ENCODE data around the gene ADK. TPM values are rescaled to one million over a fixed set of nuclear protein-coding genes. Genes with fewer than 3 reads are reported as not detected.
A peak's percentile ranks its signal among the peaks of the same experiment; 100 is the strongest.

The ADK gene
- total RNA-seq, 1 donor from 2014 or later: 31.9 TPM

DNA sequence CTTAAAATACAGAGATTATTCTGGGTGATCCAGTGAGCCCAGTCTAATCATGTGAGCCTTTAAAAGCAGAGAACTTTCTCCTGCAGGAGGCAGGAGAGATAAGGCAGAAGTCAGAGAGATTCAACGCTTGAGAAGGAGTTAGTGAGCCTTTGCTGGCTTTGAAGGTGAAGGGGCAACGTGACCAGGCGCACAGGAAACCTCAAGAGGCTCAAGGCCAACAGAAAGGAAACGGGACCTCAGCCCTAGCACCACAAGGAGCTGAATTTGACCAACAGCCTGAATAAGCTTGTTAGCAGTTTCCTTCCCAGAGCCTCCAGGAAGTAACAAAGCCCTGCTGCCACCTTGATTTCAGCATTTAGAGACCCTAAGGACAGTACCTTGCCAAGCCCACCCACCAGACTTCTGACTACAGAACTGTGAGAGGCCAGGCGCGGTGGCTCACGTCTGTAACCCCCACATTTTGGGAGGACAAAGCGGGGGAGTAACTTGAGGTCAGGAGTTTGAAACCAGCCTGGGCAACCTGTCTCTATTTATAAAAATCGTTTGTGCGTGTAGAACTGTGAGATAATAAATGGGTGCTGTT, 588.1 kb downstream of the ADK start:
- Mint-ChIP-seq H3K4me3 (ENCODE audit: unreplicated experiment) (no peak overlapping the region), H3K27me3 (ENCODE audit: low read depth) (no peaks in the 10 kb centered on the region), H3K4me1 (ENCODE audit: low read depth) (peaks cover 3% of the 10 kb centered on the region), H3K36me3 (ENCODE audit: low read depth) (no peaks in the 10 kb centered on the region), H3K27ac (ENCODE audit: unreplicated experiment) (no peak overlapping the region), H3K9me3 (ENCODE audit: low read depth) (no peaks in the 10 kb centered on the region)
- TF ChIP-seq, protein P1, sequence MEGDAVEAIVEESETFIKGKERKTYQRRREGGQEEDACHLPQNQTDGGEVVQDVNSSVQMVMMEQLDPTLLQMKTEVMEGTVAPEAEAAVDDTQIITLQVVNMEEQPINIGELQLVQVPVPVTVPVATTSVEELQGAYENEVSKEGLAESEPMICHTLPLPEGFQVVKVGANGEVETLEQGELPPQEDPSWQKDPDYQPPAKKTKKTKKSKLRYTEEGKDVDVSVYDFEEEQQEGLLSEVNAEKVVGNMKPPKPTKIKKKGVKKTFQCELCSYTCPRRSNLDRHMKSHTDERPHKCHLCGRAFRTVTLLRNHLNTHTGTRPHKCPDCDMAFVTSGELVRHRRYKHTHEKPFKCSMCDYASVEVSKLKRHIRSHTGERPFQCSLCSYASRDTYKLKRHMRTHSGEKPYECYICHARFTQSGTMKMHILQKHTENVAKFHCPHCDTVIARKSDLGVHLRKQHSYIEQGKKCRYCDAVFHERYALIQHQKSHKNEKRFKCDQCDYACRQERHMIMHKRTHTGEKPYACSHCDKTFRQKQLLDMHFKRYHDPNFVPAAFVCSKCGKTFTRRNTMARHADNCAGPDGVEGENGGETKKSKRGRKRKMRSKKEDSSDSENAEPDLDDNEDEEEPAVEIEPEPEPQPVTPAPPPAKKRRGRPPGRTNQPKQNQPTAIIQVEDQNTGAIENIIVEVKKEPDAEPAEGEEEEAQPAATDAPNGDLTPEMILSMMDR (IDR thresholded peaks at IDR 0.05): peak; percentile 36
- no peak for DNase-seq (ENCODE audit: low spot score)

DNA sequence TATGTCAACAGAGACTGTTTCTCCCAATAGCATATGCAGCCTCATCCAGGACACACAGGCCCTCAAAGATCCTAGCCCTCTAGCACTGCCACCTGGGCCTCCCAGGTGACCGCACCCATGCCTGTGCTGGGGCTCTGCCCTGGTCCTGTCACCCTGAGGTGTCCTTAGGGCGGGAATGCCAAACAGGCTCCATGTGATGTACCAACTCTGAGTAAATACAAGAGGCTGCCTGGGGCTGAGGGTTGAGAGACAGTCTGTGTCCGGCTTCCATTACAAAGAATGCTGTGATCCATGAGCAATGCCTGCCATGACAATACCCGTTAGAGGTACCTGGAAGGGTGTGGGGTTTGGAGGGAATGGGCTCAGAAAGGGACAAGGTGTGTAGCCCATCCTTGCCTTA, 592.4 kb downstream of the ADK start:
- DNase-seq (ENCODE audit: low spot score): no peak
- H3K36me3 Mint-ChIP-seq (ENCODE audit: low read depth): no peaks in the 10 kb centered on the region
- TF ChIP-seq, protein P1 (IDR thresholded peaks at IDR 0.05): no peak
- H3K27ac Mint-ChIP-seq (ENCODE audit: unreplicated experiment): no peak overlapping the region
- peaks cover 3% of the 10 kb centered on the region for H3K4me1 Mint-ChIP-seq (ENCODE audit: low read depth)
- H3K9me3 Mint-ChIP-seq (ENCODE audit: low read depth): no peaks in the 10 kb centered on the region
- H3K27me3 Mint-ChIP-seq (ENCODE audit: low read depth): no peaks in the 10 kb centered on the region
- H3K4me3 Mint-ChIP-seq (ENCODE audit: unreplicated experiment): no peak overlapping the region

DNA sequence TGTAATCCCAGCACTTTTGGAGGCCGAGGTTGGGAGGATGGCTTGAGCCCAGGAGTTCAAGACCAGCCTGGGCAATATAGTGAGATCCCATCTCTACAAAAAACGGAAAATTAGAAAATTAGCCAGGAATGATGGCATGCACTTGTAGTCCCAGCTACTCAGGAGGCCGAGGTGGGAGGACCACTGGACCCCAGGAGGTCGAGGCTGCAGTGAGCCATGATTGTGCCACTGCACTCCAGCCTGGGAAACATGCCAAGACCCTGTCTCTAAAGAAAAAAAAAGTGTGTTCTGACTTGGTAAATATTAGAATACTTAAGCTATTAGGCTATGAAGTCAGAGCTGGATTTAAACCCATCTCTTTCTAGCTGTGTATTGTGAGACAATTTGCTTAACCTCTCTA, 594.4 kb downstream of the ADK start:
- DNase-seq (ENCODE audit: low spot score): no peak
- no peak overlapping the region for H3K4me3 Mint-ChIP-seq (ENCODE audit: unreplicated experiment)
- no peaks in the 10 kb centered on the region for H3K36me3 Mint-ChIP-seq (ENCODE audit: low read depth)
- H3K4me1 Mint-ChIP-seq (ENCODE audit: low read depth): peaks cover 3% of the 10 kb centered on the region
- no peak overlapping the region for H3K27ac Mint-ChIP-seq (ENCODE audit: unreplicated experiment)
- TF ChIP-seq, protein P1 (IDR thresholded peaks at IDR 0.05): no peak
- H3K9me3 Mint-ChIP-seq (ENCODE audit: low read depth): no peaks in the 10 kb centered on the region
- no peaks in the 10 kb centered on the region for H3K27me3 Mint-ChIP-seq (ENCODE audit: low read depth)

DNA sequence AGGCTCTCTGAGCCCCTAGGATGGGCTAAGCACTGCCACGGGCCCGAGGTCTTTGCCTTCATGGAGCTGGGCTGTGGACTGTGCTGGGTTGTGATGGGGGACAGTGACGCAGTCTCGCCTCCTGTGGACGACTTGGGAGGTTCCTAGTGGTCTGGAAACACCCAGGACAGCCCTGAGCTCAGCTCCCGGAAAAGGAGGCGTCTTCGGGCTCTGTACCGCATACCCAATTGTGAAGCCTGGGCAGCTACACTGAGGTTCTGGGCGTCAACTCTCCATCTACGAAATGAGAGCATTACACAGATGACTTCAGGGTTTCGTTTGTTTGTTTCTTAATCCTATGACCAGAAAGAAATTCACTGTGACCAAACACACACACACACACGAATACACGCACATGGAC, 595.8 kb downstream of the ADK start:
- no peak overlapping the region for H3K27ac Mint-ChIP-seq (ENCODE audit: unreplicated experiment)
- no peak overlapping the region for H3K4me3 Mint-ChIP-seq (ENCODE audit: unreplicated experiment)
- no peaks in the 10 kb centered on the region for H3K27me3 Mint-ChIP-seq (ENCODE audit: low read depth)
- no peaks in the 10 kb centered on the region for H3K36me3 Mint-ChIP-seq (ENCODE audit: low read depth)
- H3K9me3 Mint-ChIP-seq (ENCODE audit: low read depth): no peaks in the 10 kb centered on the region
- H3K4me1 Mint-ChIP-seq (ENCODE audit: low read depth): peaks cover 3% of the 10 kb centered on the region
- DNase-seq (ENCODE audit: low spot score): no peak
- TF ChIP-seq, protein P1 (IDR thresholded peaks at IDR 0.05): no peak

DNA sequence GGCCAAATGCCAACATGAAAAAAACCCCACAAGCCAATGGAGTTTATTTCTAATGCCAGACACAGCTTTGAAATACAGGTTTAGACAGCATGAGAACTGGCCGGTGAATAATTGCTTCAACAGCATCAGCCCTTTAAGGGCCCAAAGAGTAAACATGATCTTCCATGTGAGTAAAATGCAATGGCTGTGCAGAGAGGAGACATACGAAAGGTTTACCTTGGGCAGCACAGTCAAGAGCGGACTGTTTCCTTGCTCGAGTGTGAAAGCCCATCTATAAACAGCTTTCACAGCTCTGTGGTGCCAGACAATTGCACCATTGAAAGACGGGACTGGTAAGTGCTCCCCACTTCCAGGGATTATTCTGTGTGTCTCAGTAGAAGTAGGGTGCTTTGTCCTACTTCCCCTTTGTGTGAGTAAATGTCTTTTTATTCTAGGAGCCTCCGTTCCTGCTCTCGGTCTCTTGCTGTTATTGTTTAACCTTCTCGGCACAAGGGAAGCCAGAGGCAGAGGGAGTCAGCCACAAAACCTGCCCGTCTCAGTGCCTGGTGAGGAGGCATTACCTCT, 597.5 kb downstream of the ADK start:
- Mint-ChIP-seq H3K4me3 (ENCODE audit: unreplicated experiment) (no peak overlapping the region), H3K4me1 (ENCODE audit: low read depth) (no peaks in the 10 kb centered on the region), H3K27ac (ENCODE audit: unreplicated experiment) (no peak overlapping the region), H3K9me3 (ENCODE audit: low read depth) (no peaks in the 10 kb centered on the region), H3K36me3 (ENCODE audit: low read depth) (no peaks in the 10 kb centered on the region), H3K27me3 (ENCODE audit: low read depth) (no peaks in the 10 kb centered on the region)
- TF ChIP-seq, protein P1 (IDR thresholded peaks at IDR 0.05): no peak
- no peak for DNase-seq (ENCODE audit: low spot score)

All from chondrocyte (in vitro differentiated cells).